NCI-H1417 treated with DMSO at 0.1 percent for 48 hours (cell line): ENCODE results near the gene OMG.
"Not testable (repeated sequence)": the region's sequence is repeated elsewhere in the genome, so short reads cannot be mapped to it uniquely, and the experiment has no call there.

ENCODE experiments used
- DNase-seq: peaks from one replicate; lab custom pipeline; 2025; lab: John Stamatoyannopoulos, UW

OMG gene

GRCh38 chr17:31262923-31263322 lies 34.1 kb downstream of the OMG start:
- DNase-seq = not testable (repeated sequence)

GRCh38 chr17:31261601-31262000 lies 35.4 kb downstream of the OMG start:
- no peak for DNase-seq

GRCh38 chr17:31260151-31260550 lies 36.9 kb downstream of the OMG start:
- no peak for DNase-seq

GRCh38 chr17:31256936-31257335 lies 40.1 kb downstream of the OMG start:
- no peak for DNase-seq

GRCh38 chr17:31254654-31255053 lies 42.4 kb downstream of the OMG start:
- DNase-seq = no peak

- DNase-seq = no peak
These were observed 44.3 kb downstream of the OMG start for GRCh38 chr17:31252741-31253140.

- DNase-seq = no peak
These were observed 45.1 kb downstream of the OMG start for GRCh38 chr17:31251970-31252328.

- DNase-seq = no peak
These were observed 45.7 kb downstream of the OMG start for GRCh38 chr17:31251105-31251969.

GRCh38 chr17:31250229-31250628 lies 46.8 kb downstream of the OMG start:
- DNase-seq = no peak

GRCh38 chr17:31249835-31250141 lies 47.3 kb downstream of the OMG start:
- no peak for DNase-seq

GRCh38 chr17:31248986-31249834 lies 47.8 kb downstream of the OMG start:
- no peak for DNase-seq
